Activated CD8-positive, alpha-beta memory T cell treated with anti-CD3 and anti-CD28 coated beads, Interleukin-2, amount 50 U/mL, for 1 hour (primary cell): ENCODE data around the gene PTPRC.

Experiments
- DNase-seq: peaks from one replicate; pipeline ENCODE4 v3.0.0-alpha.2; 2020; ENCODE audit errors: extremely low read depth

PTPRC gene

DNA sequence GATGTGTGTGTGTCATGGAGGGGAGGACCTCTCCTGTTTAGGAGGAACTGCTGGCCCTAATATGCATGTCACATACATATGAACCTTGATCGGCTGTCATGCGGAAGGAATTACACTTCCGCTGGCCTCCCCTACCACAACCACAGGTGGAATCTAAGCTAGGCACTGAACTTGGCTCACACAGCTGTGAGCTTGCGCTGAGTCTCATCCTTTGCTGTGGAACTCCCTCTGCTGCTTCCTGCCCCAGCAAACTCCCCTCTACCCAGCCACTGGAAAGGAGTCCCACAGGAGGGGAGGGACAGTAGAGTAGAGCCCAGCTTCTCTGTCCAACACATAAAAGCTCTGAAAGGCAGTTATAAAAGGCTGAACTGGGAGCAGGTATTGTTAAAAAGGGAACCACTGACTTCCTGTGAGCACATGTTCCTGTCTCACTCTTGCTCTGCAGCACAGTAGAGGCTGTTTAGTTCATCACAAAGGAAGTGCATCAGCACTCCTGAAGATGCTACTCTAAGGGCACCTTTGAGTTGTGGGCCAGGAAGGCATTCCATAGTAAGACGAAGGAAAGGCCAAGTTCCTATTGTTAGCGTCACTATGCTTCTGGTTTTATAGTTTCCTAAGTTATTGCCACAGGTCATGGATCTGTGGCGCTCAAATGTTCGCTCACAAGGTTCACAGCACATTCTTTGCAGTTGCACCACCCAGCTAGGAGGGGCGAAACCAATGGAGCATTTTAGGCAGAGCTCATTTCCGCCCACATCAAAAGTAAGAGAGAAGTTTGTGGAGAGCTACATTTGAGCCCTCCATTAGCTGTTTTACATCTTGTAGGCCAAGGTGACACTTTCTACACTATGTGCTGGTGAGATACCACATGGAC is 17.7 kb upstream of the PTPRC start:
- no peak for DNase-seq

DNA sequence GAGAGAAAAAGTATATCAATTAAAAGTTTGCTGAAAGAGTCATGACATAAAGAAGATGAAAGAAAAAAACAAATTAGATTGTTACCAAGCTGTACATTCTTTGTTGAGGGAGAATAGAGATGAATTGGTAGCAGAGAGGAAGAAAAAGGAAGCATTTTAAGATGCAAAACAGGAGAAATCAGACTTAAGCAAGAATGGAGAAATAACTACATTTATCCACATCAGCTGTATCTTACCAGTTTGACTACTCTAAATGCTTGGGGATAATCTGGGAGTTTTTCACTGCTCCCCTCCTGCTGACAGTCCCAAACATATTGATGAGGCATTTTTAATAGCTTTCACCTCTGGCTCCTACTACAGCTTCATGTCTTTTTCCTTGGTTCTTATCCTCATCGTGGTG is 16.8 kb upstream of the PTPRC start:
- DNase-seq: no peak

DNA sequence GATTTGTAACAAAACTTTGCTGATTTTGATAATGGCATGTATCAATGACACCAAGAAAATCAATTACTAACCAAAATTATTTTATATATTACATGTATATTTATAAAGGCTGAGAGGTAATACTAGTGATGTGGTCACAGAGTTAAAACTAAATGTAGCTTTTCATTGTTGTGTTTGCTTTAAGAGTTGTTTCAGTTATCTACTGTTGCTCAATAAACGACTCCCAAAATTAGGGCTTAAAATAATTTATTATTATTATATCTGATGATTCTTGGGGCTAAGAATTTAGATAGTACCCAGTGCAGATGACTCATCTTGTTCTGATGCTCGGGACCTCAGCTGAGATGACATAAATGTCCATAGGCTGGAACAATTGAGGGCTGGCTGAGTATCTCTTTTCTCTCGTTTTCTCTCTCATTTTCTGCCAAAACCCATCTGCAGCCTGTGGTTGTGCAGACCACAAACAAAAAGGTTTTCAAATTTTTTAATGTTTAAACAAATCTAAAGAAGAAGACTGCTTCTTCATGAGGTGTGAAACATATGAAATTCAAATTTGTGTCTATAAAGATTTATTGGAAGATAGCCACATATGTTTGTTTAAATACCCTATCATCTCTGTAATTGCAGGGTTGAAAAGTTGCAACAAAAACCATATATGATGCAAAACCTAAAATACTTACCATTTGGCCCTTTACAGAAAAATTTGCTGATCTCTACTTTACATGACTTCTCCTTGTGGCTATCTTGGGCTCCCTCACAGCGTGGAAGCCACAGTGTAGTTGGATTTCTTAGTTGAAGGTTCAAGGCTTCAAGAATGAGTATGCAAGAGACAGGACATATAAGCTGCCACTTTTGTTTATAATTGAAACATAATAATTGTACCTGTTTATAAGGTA is 14.8 kb upstream of the PTPRC start:
- no peak for DNase-seq

DNA sequence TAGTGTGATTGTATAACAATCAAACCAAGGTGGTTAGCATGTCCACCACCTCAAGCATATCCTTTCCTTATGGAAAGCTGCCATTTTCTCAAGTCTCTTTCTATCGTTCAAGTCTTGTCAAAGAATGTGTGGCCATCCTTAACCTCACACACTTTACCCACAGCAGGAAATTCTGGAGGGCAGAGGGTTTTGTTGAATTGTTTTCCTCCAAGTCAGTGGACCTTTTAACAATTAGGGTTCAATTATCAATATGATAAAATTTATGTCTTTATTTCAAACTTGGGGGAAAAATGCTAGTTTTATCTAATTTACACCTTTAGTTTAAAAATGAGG is 14.2 kb upstream of the PTPRC start:
- no peak for DNase-seq

DNA sequence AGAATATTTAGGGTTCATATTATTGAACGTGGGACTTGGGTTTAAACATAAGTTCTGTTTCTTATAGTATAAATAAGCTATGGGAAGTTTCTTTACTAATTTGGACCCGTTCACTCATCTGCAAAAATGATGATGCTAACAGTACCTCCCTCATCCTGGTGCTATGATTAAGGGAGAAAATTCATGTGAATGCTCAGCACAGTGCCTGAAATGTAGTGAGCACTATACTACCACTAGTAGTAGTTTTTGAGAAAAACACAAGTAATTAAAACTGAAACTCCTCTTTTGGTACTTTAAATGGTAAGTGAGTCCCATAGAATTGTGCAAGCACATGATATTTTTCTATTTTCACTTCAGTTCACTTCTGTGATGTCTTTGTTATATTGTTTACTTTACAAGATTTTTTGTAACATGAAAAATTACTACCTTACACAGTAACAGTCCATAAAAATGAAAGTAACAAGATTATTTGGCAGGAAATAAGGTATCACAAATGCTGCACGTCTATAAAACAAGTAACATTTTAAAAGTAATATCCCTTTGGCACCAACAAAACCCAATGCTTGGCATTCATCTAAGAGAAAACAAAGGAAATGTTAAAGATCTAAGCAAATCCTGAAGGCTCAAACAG is 11.3 kb upstream of the PTPRC start:
- DNase-seq: no peak

DNA sequence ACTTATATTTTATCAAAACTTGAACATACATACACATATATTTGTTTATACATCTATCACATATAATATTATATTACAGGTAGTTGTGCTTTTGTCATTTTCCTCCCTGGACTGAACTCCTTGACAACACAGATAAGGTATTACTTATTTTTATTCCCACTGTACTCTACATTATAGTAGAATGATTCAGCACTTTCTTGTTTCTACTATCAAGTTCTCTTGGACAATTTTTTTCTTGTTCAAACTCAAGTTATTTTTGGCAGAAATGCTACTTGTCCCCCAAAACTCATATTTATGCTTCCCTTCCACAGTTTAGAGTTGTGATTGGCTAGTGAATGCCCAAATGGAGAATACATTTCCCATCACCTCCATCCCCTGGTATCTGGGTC is 10.8 kb upstream of the PTPRC start:
- DNase-seq: no peak

DNA sequence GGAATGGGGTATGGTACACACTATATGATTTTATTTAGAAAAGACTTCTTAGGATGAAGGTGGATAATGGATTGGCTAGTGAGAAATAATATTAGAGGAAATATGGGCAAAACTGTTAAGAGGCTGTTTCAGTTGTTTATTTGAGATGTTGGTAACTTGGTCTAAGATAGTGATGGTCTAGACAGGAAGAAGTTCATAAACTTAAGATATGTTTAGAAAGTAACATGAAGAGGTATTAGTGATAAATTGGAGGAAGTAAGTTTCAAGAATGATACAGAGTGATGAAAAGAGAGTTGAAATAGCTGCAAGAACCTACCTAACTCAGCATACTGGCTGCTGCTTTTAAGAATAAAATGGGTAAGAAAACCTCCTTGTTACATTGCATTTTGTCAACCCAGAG is 9.2 kb upstream of the PTPRC start:
- no peak for DNase-seq

DNA sequence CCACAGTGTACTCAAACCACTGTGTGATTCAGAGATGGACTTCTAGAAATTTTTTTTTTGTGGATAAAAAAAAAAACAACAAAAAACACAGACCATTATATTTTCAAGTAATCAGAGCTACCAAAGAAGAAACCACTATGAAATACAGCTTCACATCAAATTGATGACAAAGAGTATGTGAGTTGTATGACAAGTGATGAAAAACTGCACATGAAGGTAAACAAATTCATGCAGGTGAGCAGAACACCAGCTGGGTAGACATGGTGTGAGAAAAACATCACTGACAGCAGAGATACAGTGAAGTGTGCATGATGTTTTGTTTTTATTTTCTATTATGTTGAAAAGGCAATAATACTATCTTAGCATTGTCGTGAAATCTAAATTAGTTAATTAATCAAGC is 8.0 kb upstream of the PTPRC start:
- DNase-seq: no peak

DNA sequence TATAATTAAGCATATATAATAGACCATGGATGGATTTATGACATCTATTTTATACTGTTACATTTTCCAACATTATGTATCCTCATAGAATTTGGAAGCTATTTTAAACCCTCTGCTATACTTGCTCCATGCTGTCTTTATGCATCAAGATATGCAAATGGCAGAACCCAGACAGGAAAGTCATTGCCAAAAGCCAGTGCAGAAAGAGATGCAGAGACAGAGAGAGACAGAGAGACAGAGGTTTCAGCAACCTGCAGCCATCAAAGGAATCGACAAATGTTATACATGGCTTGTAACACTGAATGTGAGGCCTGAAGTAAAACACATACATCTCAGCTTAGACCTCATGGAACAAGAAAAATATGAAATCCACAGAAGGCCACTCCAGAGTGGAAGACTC is 7.5 kb upstream of the PTPRC start:
- no peak for DNase-seq

DNA sequence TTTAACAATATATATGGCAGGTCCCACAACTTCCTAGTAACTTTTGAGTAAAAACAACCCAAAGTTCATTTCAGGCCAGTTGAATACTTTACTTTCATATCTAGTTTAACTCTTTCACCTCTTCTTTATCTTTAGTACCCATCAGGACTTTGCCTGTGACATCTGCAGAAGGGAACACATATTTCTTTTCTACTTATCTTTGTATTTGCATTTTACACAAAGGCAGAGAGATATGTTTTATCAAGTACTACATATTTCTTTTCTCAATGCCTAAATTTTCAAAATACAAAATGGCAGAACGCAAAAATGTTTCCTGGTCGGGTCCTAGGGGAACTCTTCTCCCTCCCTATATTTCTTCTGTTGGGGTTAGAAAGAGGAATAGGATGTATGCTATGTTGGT is 6.8 kb upstream of the PTPRC start:
- no peak for DNase-seq

DNA sequence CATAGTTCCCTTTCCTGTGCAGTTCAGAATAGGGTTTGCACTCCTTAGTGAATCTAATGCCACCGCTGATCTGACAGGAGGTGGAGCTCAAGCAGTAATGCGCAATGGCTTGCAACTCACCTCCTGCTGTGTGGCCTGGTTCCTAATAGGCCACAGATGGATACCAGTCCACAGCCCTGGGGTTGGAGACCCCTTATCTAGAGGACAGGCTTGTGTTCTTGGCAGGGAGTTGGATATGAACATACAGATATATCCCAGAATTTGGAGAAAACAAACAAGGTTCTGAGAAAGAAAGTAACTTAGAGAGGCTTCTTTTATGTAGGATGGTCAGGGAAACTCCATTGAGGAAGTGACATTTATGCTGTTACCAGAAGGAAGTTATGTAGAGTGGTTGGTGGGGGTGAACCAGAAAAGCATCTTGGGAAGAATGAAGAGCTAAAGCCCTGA is 5.1 kb upstream of the PTPRC start:
- no peak for DNase-seq

DNA sequence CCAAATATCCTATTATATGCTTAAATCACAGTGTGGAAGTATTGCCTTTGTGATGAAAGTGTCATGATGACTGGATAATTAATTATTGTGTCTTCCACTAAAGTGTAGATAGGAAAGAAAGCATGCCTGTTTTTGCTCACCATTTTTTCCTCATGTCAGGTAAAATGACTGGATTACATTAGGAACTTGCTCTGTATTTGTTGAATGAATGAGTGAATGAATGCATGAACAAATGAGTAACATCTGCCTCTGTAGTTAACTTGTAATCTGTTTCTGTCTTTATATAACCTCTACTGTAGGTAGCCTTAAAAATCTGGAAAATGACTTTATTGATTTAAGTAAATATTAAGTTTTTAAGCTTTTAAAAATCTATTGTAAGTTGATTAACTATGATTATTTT is 2.9 kb upstream of the PTPRC start:
- DNase-seq: no peak

DNA sequence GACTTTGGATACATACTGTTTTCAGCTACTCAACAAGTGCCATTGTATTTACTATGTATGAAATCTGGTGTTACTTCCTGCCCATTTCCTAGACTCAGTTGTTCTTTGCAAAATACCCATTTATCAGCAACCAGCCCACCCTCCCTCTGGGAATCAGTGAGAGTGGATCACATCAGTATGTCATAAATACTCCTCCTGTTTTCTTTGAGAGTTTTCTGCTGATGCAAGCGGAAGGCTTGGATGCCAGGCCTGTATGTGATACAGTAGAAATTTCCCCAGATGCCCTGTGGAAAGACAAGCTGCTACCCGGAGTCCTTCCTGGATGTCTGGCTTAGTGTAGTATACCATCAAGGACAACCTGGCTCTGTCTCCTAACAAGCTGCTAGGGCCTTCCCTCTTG is 2.4 kb upstream of the PTPRC start:
- DNase-seq: no peak

DNA sequence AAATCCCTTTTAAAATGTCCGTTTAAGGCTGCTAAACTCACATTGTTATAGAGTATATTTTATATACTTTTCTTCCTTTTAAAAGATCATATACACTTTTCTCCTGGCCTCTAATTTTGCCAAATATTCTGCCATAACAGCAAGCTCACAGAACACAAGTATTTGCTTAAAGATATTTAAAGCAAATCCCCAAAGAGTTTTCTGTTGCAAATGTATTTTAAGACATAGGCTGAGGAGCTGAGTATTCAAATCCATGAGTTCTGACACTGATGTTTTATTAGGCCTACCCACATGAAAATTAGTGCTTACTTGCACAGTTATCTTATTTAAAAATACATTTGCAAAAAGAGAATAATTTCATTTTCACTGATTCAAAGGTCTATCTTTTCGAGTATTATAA is 1.7 kb upstream of the PTPRC start:
- DNase-seq: no peak

DNA sequence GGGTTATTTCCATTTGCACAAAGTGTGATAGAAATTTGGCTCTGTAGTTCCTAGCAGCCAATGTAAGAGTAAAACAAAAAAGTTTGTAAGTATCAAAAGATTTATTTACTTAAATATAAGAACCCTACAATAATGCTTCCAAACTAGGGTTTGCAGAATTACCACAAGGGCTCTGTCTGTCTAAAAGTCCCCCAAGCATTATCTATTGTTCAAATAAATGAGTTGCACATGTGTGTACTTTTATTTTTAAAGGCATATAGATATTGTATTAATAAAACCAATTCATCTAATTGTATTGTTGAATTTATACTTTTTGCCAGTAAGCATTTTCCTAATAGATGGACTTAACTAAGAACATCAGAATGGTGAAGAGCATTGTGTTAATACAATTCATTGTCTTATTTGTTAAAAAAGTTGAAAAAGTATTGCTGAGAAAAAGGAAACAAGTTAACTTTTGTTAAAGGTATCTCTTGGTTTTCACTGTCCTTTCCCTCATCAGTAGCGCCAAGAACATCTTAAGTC is 863 bp upstream of the PTPRC start:
- no peak for DNase-seq

DNA sequence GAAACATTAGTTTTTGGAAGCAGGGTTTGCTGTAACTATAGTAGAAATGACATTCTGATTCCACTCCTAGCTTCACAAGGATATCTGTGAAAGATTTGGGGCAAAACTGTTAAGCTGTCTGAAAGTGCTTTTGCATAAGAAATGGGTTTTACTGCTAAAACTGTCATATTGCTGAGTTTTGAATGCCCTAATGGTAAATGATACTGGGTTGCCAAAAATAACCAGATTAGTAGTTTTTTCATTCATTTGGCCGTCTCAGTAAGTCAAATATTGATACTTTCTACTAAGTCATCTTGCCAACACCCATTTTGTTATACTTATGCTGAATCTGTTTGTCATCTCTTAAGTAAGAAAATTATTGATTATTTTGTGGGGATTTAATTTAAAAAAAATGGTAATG is 399 bp upstream of the PTPRC start:
- no peak for DNase-seq

DNA sequence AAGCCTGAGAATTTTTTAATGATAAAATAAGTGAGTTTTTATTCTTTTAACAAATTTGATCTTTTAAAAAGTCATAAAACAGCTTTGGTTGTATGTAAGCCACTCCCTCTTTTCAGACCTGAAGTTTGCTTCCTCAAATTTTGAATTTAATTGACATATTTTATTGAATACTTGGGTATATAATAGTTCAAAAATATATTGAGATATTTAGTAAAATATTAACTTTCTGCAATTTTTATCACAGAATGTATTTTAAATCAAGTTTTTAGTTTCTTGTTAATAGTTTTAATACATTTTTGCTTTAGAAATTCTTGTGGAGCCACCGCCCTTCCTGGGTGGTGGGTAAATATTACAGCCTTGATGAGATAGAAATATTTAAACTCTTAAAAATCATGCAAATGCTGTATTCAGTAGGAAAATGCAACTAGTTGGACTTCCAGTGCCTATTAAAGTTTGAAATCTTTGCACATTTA is 867 bp downstream of the PTPRC start:
- no peak for DNase-seq

DNA sequence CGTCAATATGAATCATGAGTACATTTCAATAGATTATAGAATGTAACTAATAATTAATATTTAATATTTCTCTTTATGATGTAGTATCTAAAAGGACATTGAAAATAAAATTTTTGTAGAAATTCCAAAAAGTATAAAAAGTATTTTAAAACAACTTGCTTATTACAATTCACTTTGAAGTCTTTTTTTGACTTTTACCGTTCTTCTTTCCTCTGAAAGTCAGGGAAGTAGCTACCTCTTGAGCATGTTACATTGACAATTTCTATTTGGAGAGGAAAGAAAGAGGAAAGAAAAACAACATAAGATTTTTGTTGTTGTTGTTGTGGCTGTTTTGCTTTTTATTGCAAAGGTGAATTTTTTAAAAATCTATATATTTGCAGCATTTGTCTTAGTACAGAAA is 1.3 kb downstream of the PTPRC start:
- no peak for DNase-seq

DNA sequence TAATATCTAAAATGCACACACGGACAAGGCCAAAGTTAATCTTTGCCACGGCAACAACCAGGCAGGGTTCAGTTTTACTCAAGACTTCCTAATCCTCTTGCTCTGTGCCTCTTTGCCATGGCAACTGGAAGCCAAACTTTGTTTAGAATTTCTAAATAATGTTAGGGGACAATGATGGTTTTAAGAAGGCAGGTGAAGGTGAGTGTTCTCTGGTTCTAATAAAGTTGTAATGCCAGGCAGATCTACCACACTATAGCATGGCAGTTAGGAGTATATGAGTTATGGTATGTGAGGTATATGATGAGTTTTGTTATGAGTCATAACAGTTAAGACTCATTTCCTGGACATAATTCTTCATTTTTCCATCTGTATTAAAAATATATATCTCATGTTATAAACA is 2.7 kb downstream of the PTPRC start:
- no peak for DNase-seq

DNA sequence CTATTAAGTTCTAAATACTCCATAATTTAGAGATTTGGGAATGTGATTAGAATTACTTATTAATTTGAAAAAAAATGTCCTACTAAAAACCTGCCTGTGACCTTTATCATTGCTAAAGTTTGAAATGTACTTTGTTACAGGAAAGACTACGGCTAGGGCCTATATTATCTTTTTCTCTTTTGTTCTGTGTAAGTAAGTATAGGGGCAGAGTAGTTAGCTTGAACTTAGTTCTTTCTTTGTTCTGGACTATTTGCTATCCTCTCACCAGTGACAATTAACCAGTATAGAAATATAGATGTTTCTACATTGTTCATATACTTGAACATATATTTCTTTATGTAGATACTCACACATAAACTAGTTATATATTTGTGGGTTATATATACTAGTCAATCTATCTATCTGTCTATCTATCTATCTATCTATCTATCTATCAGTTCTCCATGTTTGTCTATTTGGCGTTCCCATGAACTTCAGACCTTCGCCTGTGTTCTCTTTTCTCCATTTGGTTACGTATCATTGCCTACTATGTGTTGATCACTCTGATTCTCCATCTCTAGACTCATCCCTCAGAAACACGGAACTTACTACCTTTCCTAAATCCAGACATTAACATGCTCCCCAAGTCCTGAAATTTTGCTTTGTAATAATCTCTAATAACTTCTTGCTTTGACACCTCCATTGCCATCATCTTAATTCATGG is 3.3 kb downstream of the PTPRC start:
- DNase-seq: no peak

DNA sequence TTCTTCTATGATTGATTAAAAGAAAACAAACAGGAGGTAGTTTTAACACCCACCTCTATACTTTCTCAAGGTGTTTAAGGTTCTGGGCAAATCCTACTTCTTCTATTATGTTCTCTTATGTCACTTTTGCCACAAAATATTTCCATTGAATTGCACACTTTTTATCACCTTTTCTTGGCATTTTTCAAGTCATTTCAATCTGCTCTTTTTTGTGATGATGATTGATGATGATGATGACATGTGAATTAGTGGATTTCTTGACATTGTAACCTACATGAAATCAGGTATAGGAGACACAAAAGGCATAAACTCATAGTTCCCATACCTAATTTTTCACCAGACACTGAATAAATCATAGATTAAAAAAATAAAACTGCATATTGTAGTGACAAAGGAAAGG is 4.1 kb downstream of the PTPRC start:
- DNase-seq: no peak

DNA sequence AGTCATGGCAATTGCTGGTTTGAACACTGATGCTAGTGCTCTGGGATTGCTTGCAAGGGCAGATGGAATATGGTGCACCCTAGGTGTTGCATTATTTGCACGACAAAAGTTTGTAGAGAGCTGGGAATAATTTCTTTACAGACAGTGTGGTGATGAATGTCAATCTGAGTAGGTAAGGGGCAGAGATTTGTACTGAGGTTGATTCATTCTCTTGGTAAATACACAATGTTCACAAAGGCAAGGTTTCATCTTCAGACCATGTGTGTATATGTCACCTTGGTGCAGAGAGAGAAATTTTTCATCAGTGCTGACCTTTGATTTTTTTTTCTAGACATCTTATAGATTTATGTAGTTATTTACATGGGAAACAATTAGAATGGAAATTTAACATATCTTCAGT is 5.0 kb downstream of the PTPRC start:
- no peak for DNase-seq
